ENCODE data around the gene KLHL5.

DNA sequence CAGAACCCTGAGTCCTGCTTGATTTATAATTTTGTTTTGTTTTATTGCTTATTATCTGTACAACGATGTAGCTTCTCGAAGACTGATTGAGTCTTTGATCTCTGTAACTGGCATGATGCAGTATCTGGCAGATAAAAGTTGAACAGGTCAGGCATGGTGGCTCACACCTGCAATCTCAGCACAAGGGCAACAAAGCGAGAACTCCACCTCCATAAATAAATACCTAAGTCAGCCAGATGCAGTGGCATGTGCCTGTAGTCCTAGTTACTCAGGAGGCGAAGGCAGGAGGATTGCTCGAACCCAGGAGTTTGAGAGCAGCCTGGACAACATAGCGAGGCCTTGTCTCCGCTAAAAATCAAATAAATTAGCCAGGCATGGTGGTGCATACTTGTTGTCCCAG lies 104.6 kb downstream of the KLHL5 start:
- TF ChIP-seq, protein P1, sequence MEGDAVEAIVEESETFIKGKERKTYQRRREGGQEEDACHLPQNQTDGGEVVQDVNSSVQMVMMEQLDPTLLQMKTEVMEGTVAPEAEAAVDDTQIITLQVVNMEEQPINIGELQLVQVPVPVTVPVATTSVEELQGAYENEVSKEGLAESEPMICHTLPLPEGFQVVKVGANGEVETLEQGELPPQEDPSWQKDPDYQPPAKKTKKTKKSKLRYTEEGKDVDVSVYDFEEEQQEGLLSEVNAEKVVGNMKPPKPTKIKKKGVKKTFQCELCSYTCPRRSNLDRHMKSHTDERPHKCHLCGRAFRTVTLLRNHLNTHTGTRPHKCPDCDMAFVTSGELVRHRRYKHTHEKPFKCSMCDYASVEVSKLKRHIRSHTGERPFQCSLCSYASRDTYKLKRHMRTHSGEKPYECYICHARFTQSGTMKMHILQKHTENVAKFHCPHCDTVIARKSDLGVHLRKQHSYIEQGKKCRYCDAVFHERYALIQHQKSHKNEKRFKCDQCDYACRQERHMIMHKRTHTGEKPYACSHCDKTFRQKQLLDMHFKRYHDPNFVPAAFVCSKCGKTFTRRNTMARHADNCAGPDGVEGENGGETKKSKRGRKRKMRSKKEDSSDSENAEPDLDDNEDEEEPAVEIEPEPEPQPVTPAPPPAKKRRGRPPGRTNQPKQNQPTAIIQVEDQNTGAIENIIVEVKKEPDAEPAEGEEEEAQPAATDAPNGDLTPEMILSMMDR (IDR thresholded peaks at IDR 0.05; ENCODE audit: insufficient read depth, low read length, poor library complexity, severe bottlenecking), result no peak
- no peak for TF ChIP-seq EZH2phosphoT487 (conservative IDR thresholded peaks at IDR 0.05; ENCODE audit: low read length)
